Mesenchymal stem cell (in vitro differentiated cells and primary cell): ENCODE measurements around the gene PDCD11.

ENCODE experiments used
- DNase-seq: peaks from one replicate; pipeline ENCODE4 v3.0.0-alpha.2; 2013
- H2AFZ ChIP-seq: one replicate; pipeline ENCODE4 v1.6.1; 2013; ENCODE audit warnings: low read depth, mild to moderate bottlenecking, control low read depth, inconsistent platforms, low read length, moderate library complexity
- H2AK5ac ChIP-seq: 2 replicates; pipeline ENCODE4 v1.6.1; 2013; ENCODE audit warnings: low read length, moderate library complexity, mild to moderate bottlenecking, inconsistent platforms; ENCODE audit not compliant: severe bottlenecking
- H2BK120ac ChIP-seq: one replicate; pipeline ENCODE4 v1.6.1; 2013; ENCODE audit warnings: low read depth, mild to moderate bottlenecking, inconsistent platforms, low read length, moderate library complexity
- H2BK12ac ChIP-seq, 2 experiments: one replicate each; pipeline ENCODE4 v1.6.1; 2013; ENCODE audit warnings: inconsistent platforms in 2 of 2, low read length in 2 of 2, mild to moderate bottlenecking in 2 of 2, moderate library complexity in 2 of 2, control low read depth in 1 of 2
- H2BK15ac ChIP-seq: one replicate; pipeline ENCODE4 v1.6.1; 2013; ENCODE audit warnings: mild to moderate bottlenecking, low read depth, inconsistent platforms; ENCODE audit not compliant: poor library complexity, severe bottlenecking
- H2BK5ac ChIP-seq: 2 replicates; pipeline ENCODE4 v1.6.1; 2013; ENCODE audit warnings: low read depth, mild to moderate bottlenecking, low read length, control low read depth, inconsistent platforms; ENCODE audit not compliant: poor library complexity, severe bottlenecking
- H3K14ac ChIP-seq, 2 experiments: one replicate each; pipeline ENCODE4 v1.6.1; 2013; ENCODE audit warnings: inconsistent platforms in 2 of 2, low read length in 2 of 2, control low read depth in 1 of 2, mild to moderate bottlenecking in 1 of 2, moderate library complexity in 1 of 2
- H3K18ac ChIP-seq, 2 experiments: one replicate each; pipeline ENCODE4 v1.6.1; 2013; ENCODE audit warnings: inconsistent platforms in 2 of 2, low read length in 2 of 2, control low read depth in 1 of 2, low read depth in 1 of 2, mild to moderate bottlenecking in 1 of 2
- H3K23ac ChIP-seq, 2 experiments: one replicate each; pipeline ENCODE4 v1.6.1; 2013; ENCODE audit warnings: inconsistent platforms in 2 of 2, low read length in 2 of 2, mild to moderate bottlenecking in 2 of 2, moderate library complexity in 2 of 2, control low read depth in 1 of 2
- H3K27ac ChIP-seq: 2 replicates; pipeline ENCODE4 v1.5.1; 2013; ENCODE audit warnings: mild to moderate bottlenecking, moderate library complexity, low read length, control low read depth, inconsistent platforms; ENCODE audit not compliant: poor library complexity, severe bottlenecking
- H3K27me3 ChIP-seq, 2 experiments: 2 replicates each; pipeline versions ENCODE4 v1.6.1 to v1.7.0; 2013; ENCODE audit warnings: low read length in 2 of 2, mild to moderate bottlenecking in 2 of 2, moderate library complexity in 2 of 2, control low read depth in 1 of 2, inconsistent platforms in 1 of 2; ENCODE audit not compliant: control insufficient read depth in 1 of 2, insufficient read depth in 1 of 2
- H3K36me3 ChIP-seq, 2 experiments: 2 replicates each; pipeline versions ENCODE4 v1.6.1 to v1.7.0; 2013; ENCODE audit warnings: low read length in 2 of 2, control low read depth in 1 of 2, inconsistent platforms in 1 of 2, low read depth in 1 of 2, mild to moderate bottlenecking in 1 of 2; ENCODE audit not compliant: insufficient read depth in 2 of 2, control insufficient read depth in 1 of 2
- H3K4ac ChIP-seq, 2 experiments: one replicate each; pipeline ENCODE4 v1.6.1; 2013; ENCODE audit warnings: inconsistent platforms in 2 of 2, low read length in 2 of 2, mild to moderate bottlenecking in 2 of 2, moderate library complexity in 2 of 2, control low read depth in 1 of 2, low read depth in 1 of 2
- H3K4me1 ChIP-seq: 2 replicates; pipeline ENCODE4 v1.6.1; 2013; ENCODE audit warnings: low read depth, low read length, control low read depth; ENCODE audit not compliant: control insufficient read depth, insufficient read depth
- H3K4me2 ChIP-seq: 2 replicates; pipeline ENCODE4 v1.6.1; 2013; ENCODE audit warnings: low read length, mild to moderate bottlenecking, inconsistent platforms; ENCODE audit not compliant: poor library complexity, severe bottlenecking
- H3K4me3 ChIP-seq, 2 experiments: 2 replicates each; pipeline versions ENCODE4 v1.5.1 to v1.7.0; 2013; ENCODE audit warnings: low read length in 2 of 2, mild to moderate bottlenecking in 2 of 2, control low read depth in 1 of 2, low read depth in 1 of 2; ENCODE audit not compliant: insufficient read depth in 1 of 2
- H3K79me1 ChIP-seq: replicated peaks from 2 replicates; pipeline ENCODE4 v1.6.1; 2013; ENCODE audit warnings: mild to moderate bottlenecking, control low read depth, low read length, inconsistent platforms; ENCODE audit not compliant: poor library complexity, severe bottlenecking
- H3K9ac ChIP-seq: 2 replicates; pipeline ENCODE4 v1.7.0; 2013; ENCODE audit warnings: mild to moderate bottlenecking, low read length, moderate library complexity
- H3K9me3 ChIP-seq: 2 replicates; pipeline ENCODE4 v1.7.0; 2013; ENCODE audit warnings: mild to moderate bottlenecking, low read length; ENCODE audit not compliant: control insufficient read depth
- H4K8ac ChIP-seq: one replicate; pipeline ENCODE4 v1.6.1; 2013; ENCODE audit warnings: inconsistent platforms, mild to moderate bottlenecking, low read length, moderate library complexity
- H4K91ac ChIP-seq: one replicate; pipeline ENCODE4 v1.6.1; 2013; ENCODE audit warnings: mild to moderate bottlenecking, low read length, inconsistent platforms
- WGBS: methylation state at CpG from one replicate; pipeline ENCODE4 v1.1.7; 2013; ENCODE audit warnings: mixed read lengths; 5-methylcytosine and 5-hydroxymethylcytosine counted together

PDCD11 gene

GRCh38 chr10:103445366-103445765, 48.9 kb downstream of the PDCD11 start:
- Histone ChIP-seq H4K8ac (no peak overlapping the region), H3K36me3 (peaks cover 76 to 82% of the 10 kb centered on the region in 2 experiments), H3K4me1 (peaks cover 13% of the 10 kb centered on the region), H2AK5ac (no peak overlapping the region), H3K4ac (no peak overlapping the region), H3K9ac (peak overlapping the region; percentile 65), H4K91ac (peak overlapping the region; percentile 46), H3K4me3 (peak overlapping the region in 1 of 2 experiments; percentile 43), H3K14ac (no peak overlapping the region), H2BK12ac (no peak overlapping the region), H3K9me3 (no peaks in the 10 kb centered on the region), H3K23ac (no peak overlapping the region), H2BK120ac (no peak overlapping the region), H2BK15ac (peak overlapping the region; percentile 20), H3K27ac (no peak overlapping the region), H2AFZ (no peak overlapping the region), H3K27me3 (no peaks in the 10 kb centered on the region), H2BK5ac (no peak overlapping the region), H3K18ac (no peak overlapping the region), H3K4me2 (no peak overlapping the region), H3K79me1 (peaks cover 8% of the 10 kb centered on the region)
- DNase-seq = no peak
- 95% methylated on average over 9 of the region's 9 CpGs for WGBS

- Histone ChIP-seq H3K27me3 (no peaks in the 10 kb centered on the region), H3K4ac (no peak overlapping the region), H3K23ac (no peak overlapping the region), H3K4me3 (peak overlapping the region in 1 of 2 experiments; percentile 48), H2BK12ac (peak overlapping the region in 1 of 2 experiments; percentile 26), H3K9me3 (no peaks in the 10 kb centered on the region), H2AFZ (no peak overlapping the region), H3K4me1 (peaks cover 13% of the 10 kb centered on the region), H3K4me2 (no peak overlapping the region), H3K18ac (peak overlapping the region in 1 of 2 experiments; percentile 56), H2BK15ac (no peak overlapping the region), H2AK5ac (no peak overlapping the region), H4K8ac (peak overlapping the region; percentile 74), H3K14ac (no peak overlapping the region), H3K79me1 (peaks cover 8% of the 10 kb centered on the region), H2BK120ac (no peak overlapping the region), H3K9ac (peak overlapping the region; percentile 74), H4K91ac (no peak overlapping the region), H3K27ac (no peak overlapping the region), H3K36me3 (peaks cover 74 to 79% of the 10 kb centered on the region in 2 experiments), H2BK5ac (no peak overlapping the region)
- peak; percentile 83 for DNase-seq
- WGBS = 62% methylated on average over 9 of the region's 12 CpGs
Measured at GRCh38 chr10:103445767-103446567, 49.5 kb downstream of the PDCD11 start.

DNA sequence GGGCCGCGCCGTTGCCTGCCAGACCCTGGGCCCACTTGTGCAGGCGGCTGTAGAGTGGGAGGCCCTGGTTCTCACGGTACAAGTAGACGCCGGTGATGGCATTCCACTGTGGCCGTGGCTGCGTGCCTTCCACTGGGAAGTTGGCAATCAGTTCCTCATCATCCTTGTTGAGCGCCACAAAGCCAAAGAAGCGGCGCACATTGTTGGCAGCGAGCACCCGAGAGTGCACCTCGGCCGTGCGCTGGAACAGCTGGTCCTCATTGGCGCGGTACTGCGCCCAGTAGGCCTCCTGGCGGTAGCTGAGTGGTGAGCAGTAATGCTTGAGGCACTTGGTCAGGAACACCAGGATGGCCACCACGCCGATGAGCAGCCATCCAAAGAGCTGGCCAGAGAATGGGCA, 50.8 kb downstream of the PDCD11 start:
- H3K9me3 ChIP-seq = no peaks in the 10 kb centered on the region
- no peak overlapping the region for H2AFZ ChIP-seq
- no peak overlapping the region for H3K27ac ChIP-seq
- H4K91ac ChIP-seq = peak overlapping the region; percentile 28
- H4K8ac ChIP-seq = no peak overlapping the region
- no peak overlapping the region for H3K4ac ChIP-seq
- peak overlapping the region in 1 of 2 experiments; percentile 40 for H3K4me3 ChIP-seq
- H3K14ac ChIP-seq = no peak overlapping the region
- no peak overlapping the region for H2BK120ac ChIP-seq
- H2BK15ac ChIP-seq = no peak overlapping the region
- H3K4me1 ChIP-seq = peaks cover 15% of the 10 kb centered on the region
- H3K79me1 ChIP-seq = peaks cover 8% of the 10 kb centered on the region
- WGBS = 98% methylated on average over 23 of the region's 23 CpGs
- no peaks in the 10 kb centered on the region for H3K27me3 ChIP-seq
- H3K4me2 ChIP-seq = no peak overlapping the region
- peak overlapping the region; percentile 47 for H3K9ac ChIP-seq
- H2BK12ac ChIP-seq = no peak overlapping the region
- no peak overlapping the region for H3K23ac ChIP-seq
- H3K36me3 ChIP-seq = peaks cover 68 to 73% of the 10 kb centered on the region in 2 experiments
- H2AK5ac ChIP-seq = no peak overlapping the region
- H2BK5ac ChIP-seq = no peak overlapping the region
- no peak overlapping the region for H3K18ac ChIP-seq
- no peak for DNase-seq

- H4K91ac ChIP-seq = no peak overlapping the region
- no peak overlapping the region for H2BK15ac ChIP-seq
- H3K14ac ChIP-seq = no peak overlapping the region
- no peak overlapping the region for H2AK5ac ChIP-seq
- H3K27ac ChIP-seq = no peak overlapping the region
- H3K27me3 ChIP-seq = no peaks in the 10 kb centered on the region
- peak overlapping the region in 1 of 2 experiments; percentile 98 for H3K4me3 ChIP-seq
- H3K9me3 ChIP-seq = no peaks in the 10 kb centered on the region
- H2AFZ ChIP-seq = no peak overlapping the region
- peaks cover 53 to 59% of the 10 kb centered on the region in 2 experiments for H3K36me3 ChIP-seq
- no peak overlapping the region for H4K8ac ChIP-seq
- peak overlapping the region; percentile 95 for H3K9ac ChIP-seq
- H3K23ac ChIP-seq = no peak overlapping the region
- no peak overlapping the region for H2BK120ac ChIP-seq
- DNase-seq = peak; percentile 90
- no peak overlapping the region for H3K4ac ChIP-seq
- H3K4me2 ChIP-seq = no peak overlapping the region
- peaks cover 16% of the 10 kb centered on the region for H3K4me1 ChIP-seq
- H2BK5ac ChIP-seq = no peak overlapping the region
- WGBS = 0% methylated on average over 1 of the region's 1 CpG
- H3K18ac ChIP-seq = no peak overlapping the region
- H3K79me1 ChIP-seq = peaks cover 8% of the 10 kb centered on the region
- no peak overlapping the region for H2BK12ac ChIP-seq
Measured at GRCh38 chr10:103448746-103449145, 52.3 kb downstream of the PDCD11 start.
